GM23248 (cell line): ENCODE results near the gene OR2L8.

ENCODE experiments used
- EZH2 ChIP-seq: fragments of 200-600 bp; sonication (generic); IDR thresholded peaks from 2 replicates; pipeline ENCODE4 v1.6.1; 2018; ENCODE audit warnings: antibody characterized with exemption, mild to moderate bottlenecking; ENCODE audit not compliant: insufficient read depth, poor library complexity, severe bottlenecking
- EZH2phosphoT487 ChIP-seq: fragments of 200-600 bp; sonication (generic); IDR thresholded peaks from 2 replicates; pipeline ENCODE4 v1.6.1; 2018; ENCODE audit warnings: antibody characterized with exemption, moderate library complexity, mild to moderate bottlenecking, low read depth; ENCODE audit not compliant: insufficient read depth

DNA sequence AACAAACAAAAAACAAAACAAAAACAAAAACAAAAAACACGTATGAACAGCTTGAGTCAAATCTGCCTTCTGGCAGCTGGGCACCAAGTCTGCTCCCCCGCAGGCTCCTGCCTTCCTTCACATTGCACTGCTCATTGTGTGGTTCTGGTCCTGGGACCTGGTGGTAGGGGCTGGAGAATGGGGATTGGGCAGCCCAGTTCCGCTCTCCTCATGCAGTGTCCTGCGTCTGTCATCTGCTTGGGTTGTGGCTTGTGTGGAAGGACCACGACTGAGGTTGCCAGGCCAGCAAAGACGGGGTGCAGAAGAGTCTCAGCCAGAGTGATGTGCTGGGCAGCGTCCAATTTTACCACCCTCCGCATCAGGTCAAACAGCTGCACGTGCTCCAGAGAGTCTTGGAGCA lies 12.9 kb upstream of the OR2L8 start:
- TF ChIP-seq EZH2 (no peak), EZH2phosphoT487 (no peak)
